WI38 (cell line): ENCODE data around the gene CD300H.
A peak's percentile ranks its signal among the peaks of the same experiment; 100 is the strongest.

Source experiments
- H3K4me3 ChIP-seq: 2 replicates; pipeline ENCODE4 v1.5.1; 2011; ENCODE audit warnings: low read depth, mild to moderate bottlenecking, control low read depth, low read length
- TF ChIP-seq, protein P1 (sequence below): IDR thresholded peaks from 2 replicates; pipeline ENCODE4 v1.5.1; 2012; ENCODE audit warnings: low read depth, mild to moderate bottlenecking, control low read depth, low read length

The CD300H gene

DNA sequence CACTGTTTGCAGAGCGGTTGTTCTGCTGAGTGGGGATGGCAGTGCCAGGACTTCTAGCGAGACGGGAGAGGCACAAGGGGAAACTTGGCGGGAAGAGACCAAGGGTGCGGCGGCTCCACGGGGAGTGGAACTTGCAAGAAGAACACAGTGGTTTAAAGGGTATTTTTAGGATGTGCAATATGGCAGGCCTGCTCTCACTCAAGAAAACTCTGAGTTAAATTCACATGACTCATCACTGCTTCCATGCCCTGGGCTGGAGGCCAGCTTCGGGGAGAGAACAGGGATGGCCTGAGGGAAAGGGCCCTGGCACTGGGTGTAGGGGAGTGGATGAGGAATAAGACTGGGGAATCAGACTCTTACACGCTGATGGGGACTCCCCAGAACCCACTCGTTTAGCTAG, 38.1 kb upstream of the CD300H start:
- no peak overlapping the region for H3K4me3 ChIP-seq
- TF ChIP-seq, protein P1, sequence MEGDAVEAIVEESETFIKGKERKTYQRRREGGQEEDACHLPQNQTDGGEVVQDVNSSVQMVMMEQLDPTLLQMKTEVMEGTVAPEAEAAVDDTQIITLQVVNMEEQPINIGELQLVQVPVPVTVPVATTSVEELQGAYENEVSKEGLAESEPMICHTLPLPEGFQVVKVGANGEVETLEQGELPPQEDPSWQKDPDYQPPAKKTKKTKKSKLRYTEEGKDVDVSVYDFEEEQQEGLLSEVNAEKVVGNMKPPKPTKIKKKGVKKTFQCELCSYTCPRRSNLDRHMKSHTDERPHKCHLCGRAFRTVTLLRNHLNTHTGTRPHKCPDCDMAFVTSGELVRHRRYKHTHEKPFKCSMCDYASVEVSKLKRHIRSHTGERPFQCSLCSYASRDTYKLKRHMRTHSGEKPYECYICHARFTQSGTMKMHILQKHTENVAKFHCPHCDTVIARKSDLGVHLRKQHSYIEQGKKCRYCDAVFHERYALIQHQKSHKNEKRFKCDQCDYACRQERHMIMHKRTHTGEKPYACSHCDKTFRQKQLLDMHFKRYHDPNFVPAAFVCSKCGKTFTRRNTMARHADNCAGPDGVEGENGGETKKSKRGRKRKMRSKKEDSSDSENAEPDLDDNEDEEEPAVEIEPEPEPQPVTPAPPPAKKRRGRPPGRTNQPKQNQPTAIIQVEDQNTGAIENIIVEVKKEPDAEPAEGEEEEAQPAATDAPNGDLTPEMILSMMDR: no peak

DNA sequence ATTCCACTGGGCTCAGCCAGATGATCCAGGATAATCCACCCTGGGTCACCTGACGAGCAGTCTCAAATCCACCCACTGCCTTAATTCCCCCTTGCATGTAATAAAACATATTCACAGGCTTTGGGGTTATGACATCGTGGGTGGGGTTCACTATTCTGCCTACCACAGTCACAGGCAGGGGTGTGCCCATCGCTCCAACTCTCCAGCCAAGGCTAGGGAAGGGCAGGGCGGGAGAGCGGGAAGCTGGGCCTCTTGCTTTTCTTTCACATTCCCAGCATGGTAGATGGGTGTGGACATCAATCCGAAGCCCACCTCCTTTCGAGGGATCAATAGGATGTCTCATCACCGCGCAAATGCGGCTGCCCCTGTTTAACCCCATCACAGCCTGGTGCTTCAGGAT, 37.5 kb upstream of the CD300H start:
- TF ChIP-seq, protein P1: no peak
- no peak overlapping the region for H3K4me3 ChIP-seq

DNA sequence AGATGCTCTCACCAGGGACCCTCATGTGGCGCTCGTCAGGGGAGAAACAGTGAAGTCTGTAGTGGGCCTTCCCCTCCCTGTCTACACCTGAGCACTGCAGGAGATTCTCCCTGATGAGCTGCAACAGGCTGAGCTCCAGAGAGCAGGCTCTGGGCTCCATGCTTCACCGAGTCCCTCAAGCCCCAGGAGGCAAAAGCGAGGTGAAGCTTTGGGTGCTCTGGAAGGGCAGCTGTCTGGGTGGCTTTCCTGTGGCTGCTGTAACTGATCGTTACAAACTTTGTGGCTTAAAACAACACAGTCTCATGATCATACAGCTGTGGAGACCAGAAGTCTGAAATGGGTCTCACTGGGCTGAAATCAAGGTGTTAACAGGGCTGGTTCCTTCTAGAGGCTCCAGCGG, 36.9 kb upstream of the CD300H start:
- no peak overlapping the region for H3K4me3 ChIP-seq
- TF ChIP-seq, protein P1: no peak

DNA sequence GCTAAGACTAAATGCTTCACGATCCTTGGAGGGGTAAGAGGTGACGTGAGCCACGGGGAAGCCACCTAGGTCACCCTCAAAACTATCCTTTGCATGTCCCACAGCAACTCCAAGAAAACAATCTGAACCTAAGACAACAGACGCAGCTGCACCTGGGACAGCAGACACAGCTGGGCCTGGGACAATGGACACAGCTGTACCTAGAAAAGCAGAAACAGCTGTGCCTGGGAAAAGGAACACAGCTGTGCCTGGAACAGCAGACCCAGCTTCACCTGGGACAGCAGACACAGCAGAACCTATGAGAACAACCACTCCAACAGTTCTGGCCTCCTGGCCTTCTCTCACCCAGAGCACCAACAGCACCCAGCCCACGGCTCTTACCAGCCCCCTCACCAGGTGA, 36.4 kb upstream of the CD300H start:
- TF ChIP-seq, protein P1: no peak
- no peak overlapping the region for H3K4me3 ChIP-seq

DNA sequence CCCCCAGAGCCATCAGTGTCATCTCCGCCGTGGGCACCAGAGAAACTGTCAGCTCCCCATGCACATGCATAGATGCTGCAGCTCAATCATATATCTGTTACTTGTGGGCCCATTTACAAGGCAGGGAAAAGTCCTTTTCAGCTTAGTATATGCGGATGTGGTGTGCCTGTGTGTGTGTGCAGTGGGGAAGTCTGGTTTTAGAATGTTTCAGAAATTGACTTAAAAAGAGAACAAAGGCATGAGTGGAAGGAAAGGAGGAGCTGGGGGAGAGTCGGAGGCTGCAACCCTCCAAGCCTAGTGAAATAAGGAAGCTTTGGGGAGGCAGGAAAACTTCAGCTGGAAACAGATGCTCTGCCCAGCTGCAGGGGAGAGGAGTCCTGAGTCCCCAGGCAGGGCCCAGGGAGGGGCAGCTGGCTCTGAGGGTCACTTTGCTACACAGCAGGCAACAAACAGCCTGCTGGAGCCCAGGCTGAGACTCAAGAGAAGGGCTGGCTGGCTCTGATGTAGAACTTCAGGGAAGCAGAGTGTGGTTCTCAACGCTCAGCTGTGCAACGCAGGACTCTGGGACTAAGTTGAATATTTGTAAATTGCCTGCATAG, 35.8 kb upstream of the CD300H start:
- TF ChIP-seq, protein P1: no peak
- H3K4me3 ChIP-seq: no peak overlapping the region

- TF ChIP-seq, protein P1: peak; percentile 48
- no peak overlapping the region for H3K4me3 ChIP-seq
Observed at GRCh38 chr17:74601944-74602572, 34.7 kb upstream of the CD300H start.

DNA sequence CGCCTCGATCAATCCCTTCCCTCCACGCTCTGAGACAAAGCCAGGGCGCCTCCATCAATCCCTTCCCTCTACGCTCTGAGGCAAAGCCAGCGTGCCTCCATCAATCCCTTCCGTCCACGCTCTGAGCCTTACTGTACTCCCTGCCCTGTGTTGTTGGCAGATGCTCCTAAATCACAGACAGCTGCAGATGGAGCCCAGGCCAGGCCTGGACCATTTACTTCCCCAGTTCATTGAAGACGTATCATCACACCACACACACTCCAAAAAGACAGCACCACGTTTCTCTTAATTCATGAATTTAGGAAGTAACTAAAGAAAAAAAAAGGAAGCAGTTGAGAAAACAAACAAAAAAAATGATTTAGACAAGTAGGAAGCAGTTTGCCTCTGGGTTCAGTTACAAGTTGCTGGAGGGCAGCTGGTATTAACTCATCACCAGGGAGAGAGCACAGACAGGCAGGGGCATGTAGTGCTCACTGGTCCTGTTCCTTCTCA, 32.2 kb upstream of the CD300H start:
- TF ChIP-seq, protein P1: no peak
- no peak overlapping the region for H3K4me3 ChIP-seq
